Mucosa of descending colon (tissue), 3 donors: ENCODE results near the gene GTF3C1. TPM values are rescaled to one million over a fixed set of nuclear protein-coding genes. Genes with fewer than 3 reads are reported as not detected.

Experiments used
- ATAC-seq: fragments of 200-7000 bp; cut with Tn5 transposase; one replicate; pipeline ENCODE4 v1.9.1; 2020; ENCODE audit warnings: mild to moderate bottlenecking, moderate library complexity
- DNase-seq, 3 donors: peaks; one replicate each; pipeline ENCODE4 v3.0.0-alpha.2; 2020
- H3K36me3 ChIP-seq: fragments of 200-600 bp; one replicate; pipeline ENCODE4 v1.8.0; 2021; ENCODE audit warnings: low read depth, mild to moderate bottlenecking
- H3K4me1 ChIP-seq: fragments of 200-600 bp; one replicate; pipeline ENCODE4 v1.8.0; 2021; ENCODE audit warnings: low read depth, mild to moderate bottlenecking
- H3K4me3 ChIP-seq: fragments of 200-600 bp; one replicate; pipeline ENCODE4 v1.8.0; 2021; ENCODE audit warnings: mild to moderate bottlenecking
- H3K9me3 ChIP-seq: fragments of 200-600 bp; one replicate; pipeline ENCODE4 v1.8.0; 2021; ENCODE audit warnings: mild to moderate bottlenecking
- CTCF ChIP-seq: fragments of 200-600 bp; IDR thresholded peaks from one replicate; pipeline ENCODE4 v1.8.0; 2022; ENCODE audit warnings: antibody characterized with exemption, mild to moderate bottlenecking
- intact Hi-C, 2 donors: fragments of 100-400 bp; cut with DNase I in 1 of 2; cut with micrococcal nuclease in 1 of 2; formaldehyde crosslinking; loops; one replicate each; pipeline versions ENCODE4 v1.11.0 to v1.11.1; 2022; cut with DNase I, micrococcal nuclease
- total RNA-seq, 3 donors: library from RNA; stranded (reverse); fragmentation: NEBNext Ultra II Directional in 2 of 3; extraction: Animal tissue kit (Norgen Biotek cat#: 25700) in 2 of 3; gene quantifications; one replicate each; pipeline versions ENCODE4 v1.2.1 to v1.2.4, GENCODE V29; 2021 to 2023
- donor health status: DM: no; HTN: no; CAD: no; lungs with moderate emphysema.
- donor health status: DM: no; HTN: no; CAD: no.
- donor health status: DM: no; HTN: yes; CAD: no.

The GTF3C1 gene
- total RNA-seq, 3 donors from 2014 or later = 47.0 to 58.5 (median 47.7) TPM

- Histone ChIP-seq H3K4me3 (no peak overlapping the region), H3K4me1 (no peaks in the 10 kb centered on the region), H3K9me3 (peaks cover 21% of the 10 kb centered on the region), H3K36me3 (no peaks in the 10 kb centered on the region)
- intact Hi-C loops = no loop called here
- DNase-seq (no peak), ATAC-seq (no peak)
- TF ChIP-seq CTCF = no peak
Observed at GRCh38 chr16:27424772-27425498, 124.8 kb downstream of the GTF3C1 start.

GRCh38 chr16:27421961-27422740 lies 127.6 kb downstream of the GTF3C1 start:
- DNase-seq (no peak), ATAC-seq (no peak)
- Histone ChIP-seq H3K9me3 (peaks cover 21% of the 10 kb centered on the region), H3K4me1 (no peaks in the 10 kb centered on the region), H3K4me3 (no peak overlapping the region), H3K36me3 (no peaks in the 10 kb centered on the region)
- TF ChIP-seq CTCF = no peak
- intact Hi-C loops = no loop called here

GRCh38 chr16:27417047-27417671 lies 132.6 kb downstream of the GTF3C1 start:
- Histone ChIP-seq H3K4me1 (no peaks in the 10 kb centered on the region), H3K9me3 (peaks cover 13% of the 10 kb centered on the region), H3K4me3 (no peak overlapping the region), H3K36me3 (no peaks in the 10 kb centered on the region)
- ATAC-seq = no peak
- no peak for TF ChIP-seq CTCF
- intact Hi-C loops = no loop called here
- no peak for DNase-seq

GRCh38 chr16:27414788-27415431 lies 134.8 kb downstream of the GTF3C1 start:
- H3K9me3 ChIP-seq = no peaks in the 10 kb centered on the region
- DNase-seq (no peak), ATAC-seq (no peak)
- no peak for TF ChIP-seq CTCF
- no peak overlapping the region for H3K4me3 ChIP-seq
- no peaks in the 10 kb centered on the region for H3K36me3 ChIP-seq
- no peaks in the 10 kb centered on the region for H3K4me1 ChIP-seq
- intact Hi-C loops = no loop called here

- intact Hi-C loops = no loop called here
- Histone ChIP-seq H3K4me1 (no peaks in the 10 kb centered on the region), H3K9me3 (no peaks in the 10 kb centered on the region), H3K36me3 (no peaks in the 10 kb centered on the region), H3K4me3 (no peak overlapping the region)
- ATAC-seq = no peak
- no peak for DNase-seq
- TF ChIP-seq CTCF = no peak
Observed at GRCh38 chr16:27413956-27414355, 135.8 kb downstream of the GTF3C1 start.
